HepG2 (cell line): ENCODE data around the gene RBMS2. TPM values are rescaled to one million over a fixed set of nuclear protein-coding genes. Genes with fewer than 3 reads are reported as not detected.
A peak's percentile ranks its signal among the peaks of the same experiment; 100 is the strongest.

Experiments used
- BORCS8-MEF2B ChIP-seq: sonication (generic); formaldehyde crosslinking; IDR thresholded peaks from 2 replicates; pipeline ENCODE4 v1.8.0; 2022; ENCODE audit warnings: mild to moderate bottlenecking, missing genetic modification reagents
- CENPT ChIP-seq: sonication (generic); formaldehyde crosslinking; IDR thresholded peaks from 2 replicates; pipeline ENCODE4 v1.8.0; 2022; ENCODE audit warnings: low read depth, mild to moderate bottlenecking, moderate library complexity, missing genetic modification reagents
- CREB3 ChIP-seq: sonication (generic); formaldehyde crosslinking; IDR thresholded peaks from 2 replicates; pipeline ENCODE4 v1.5.0; 2020; ENCODE audit warnings: missing genetic modification reagents
- DMTF1 ChIP-seq: sonication (generic); formaldehyde crosslinking; IDR thresholded peaks from 2 replicates; pipeline ENCODE4 v1.4.0; 2020; ENCODE audit warnings: mild to moderate bottlenecking, missing genetic modification reagents
- ESRRA ChIP-seq: sonication (generic); formaldehyde crosslinking; IDR thresholded peaks from 2 replicates; pipeline ENCODE4 v1.5.1; 2020; ENCODE audit warnings: mild to moderate bottlenecking, low read depth, missing genetic modification reagents
- HDAC2 ChIP-seq: sonication (generic); formaldehyde crosslinking; IDR thresholded peaks from 2 replicates; pipeline ENCODE4 v1.4.0; 2020; ENCODE audit warnings: missing genetic modification reagents
- MTF2 ChIP-seq: sonication (generic); formaldehyde crosslinking; IDR thresholded peaks from 2 replicates; pipeline ENCODE4 v1.5.0; 2020; ENCODE audit warnings: missing genetic modification reagents, borderline replicate concordance
- MXD3 ChIP-seq: IDR thresholded peaks from 2 replicates; pipeline ENCODE4 v1.6.1; 2016; ENCODE audit warnings: mild to moderate bottlenecking, missing biosample characterization, missing genetic modification reagents
- SAP130 ChIP-seq: IDR thresholded peaks from 2 replicates; pipeline ENCODE4 v1.6.1; 2016; ENCODE audit warnings: low read depth
- SP140L ChIP-seq: sonication (generic); formaldehyde crosslinking; IDR thresholded peaks from 2 replicates; pipeline ENCODE4 v1.4.0; 2020; ENCODE audit warnings: missing genetic modification reagents, borderline replicate concordance
- STAG1 ChIP-seq: sonication (generic); formaldehyde crosslinking; IDR thresholded peaks from 2 replicates; pipeline ENCODE4 v1.4.0; 2020; ENCODE audit warnings: missing genetic modification reagents
- TAF15 ChIP-seq: fragments of 200-400 bp; formaldehyde crosslinking; IDR thresholded peaks from one replicate; pipeline ENCODE4 v1.6.1; 2018; ENCODE audit warnings: mild to moderate bottlenecking, low read depth, low read length; ENCODE audit not compliant: poor library complexity, severe bottlenecking
- ZMYM2 ChIP-seq: sonication (generic); formaldehyde crosslinking; IDR thresholded peaks from 2 replicates; pipeline ENCODE4 v1.8.0; 2022; ENCODE audit warnings: mild to moderate bottlenecking, missing genetic modification reagents
- ZNF205 ChIP-seq: IDR thresholded peaks from 2 replicates; pipeline ENCODE4 v1.6.1; 2018; ENCODE audit warnings: missing biosample characterization, missing genetic modification reagents
- ZNF30 ChIP-seq: sonication (generic); formaldehyde crosslinking; IDR thresholded peaks from 2 replicates; pipeline ENCODE4 v1.5.0; 2020; ENCODE audit warnings: mild to moderate bottlenecking, missing genetic modification reagents
- ZNF639 ChIP-seq: conservative IDR thresholded peaks from 2 replicates; pipeline ENCODE4 v1.6.1; 2018; ENCODE audit warnings: missing genetic modification reagents
- ZNF749 ChIP-seq: sonication (generic); formaldehyde crosslinking; IDR thresholded peaks from 2 replicates; pipeline ENCODE4 v1.8.0; 2022; ENCODE audit warnings: mild to moderate bottlenecking, missing genetic modification reagents, moderate library complexity, borderline replicate concordance
- polyA plus RNA-seq, 8 experiments: library from polyadenylated mRNA; depleted of rRNA in 3 of 8; stranded (reverse) in 7 of 8; unstranded in 1 of 8; fragments of >200 nt; fragmentation: Illumina TruSeq in 4 of 8; extraction: Trizol in 4 of 8; gene quantifications; 2 replicates each; pipeline versions ENCODE4 v1.2.1 to v1.2.3, GENCODE V29; 2011 to 2016; ENCODE audit warnings: low read depth in 4 of 8, missing spikeins in 1 of 8, mixed read lengths in 1 of 8; ENCODE audit not compliant: insufficient read depth in 1 of 8
- total RNA-seq, 5 experiments: library from RNA; depleted of rRNA; stranded (reverse); fragments of >200 nt; fragmentation: Illumina TruSeq; extraction: Trizol; gene quantifications; 2 replicates each; pipeline ENCODE4 v1.2.3, GENCODE V29; 2016; ENCODE audit warnings: low read depth in 1 of 5
- TF ChIP-seq, protein P1 (sequence below): IDR thresholded peaks from 2 replicates; pipeline ENCODE4 v1.6.1; 2012; ENCODE audit warnings: low read length, improper control_type of control experiment
- TF ChIP-seq, protein P2 (sequence below): sonication (generic); formaldehyde crosslinking; IDR thresholded peaks from 2 replicates; pipeline ENCODE4 v1.4.0; 2020; ENCODE audit warnings: missing genetic modification reagents, mild to moderate bottlenecking, borderline replicate concordance

The RBMS2 gene
- total and polyA plus RNA-seq, 2 of the 13 experiments (the other 11 are each of a cell fraction or from before 2014, with no cell fraction given), result 0.53 to 7.4 TPM

- TF ChIP-seq TAF15 (peak; percentile 7), ZMYM2 (CRISPR knock-in tag) (no peak), SAP130 (CRISPR knock-in tag) (peak; percentile 82), ZNF639 (CRISPR knock-in tag) (no peak), STAG1 (CRISPR knock-in tag) (no peak), DMTF1 (CRISPR knock-in tag) (no peak), ESRRA (no peak), SP140L (no peak), ZNF749 (0 out of 2 replicates have a peak, but pooled peaks have one; percentile 30), BORCS8-MEF2B (CRISPR knock-in tag) (no peak), CENPT (CRISPR knock-in tag) (no peak), MTF2 (CRISPR knock-in tag) (no peak), CREB3 (CRISPR knock-in tag) (no peak), MXD3 (CRISPR knock-in tag) (no peak), ZNF205 (CRISPR knock-in tag) (no peak), HDAC2 (CRISPR knock-in tag) (no peak), ZNF30 (no peak)
- TF ChIP-seq, protein P1, sequence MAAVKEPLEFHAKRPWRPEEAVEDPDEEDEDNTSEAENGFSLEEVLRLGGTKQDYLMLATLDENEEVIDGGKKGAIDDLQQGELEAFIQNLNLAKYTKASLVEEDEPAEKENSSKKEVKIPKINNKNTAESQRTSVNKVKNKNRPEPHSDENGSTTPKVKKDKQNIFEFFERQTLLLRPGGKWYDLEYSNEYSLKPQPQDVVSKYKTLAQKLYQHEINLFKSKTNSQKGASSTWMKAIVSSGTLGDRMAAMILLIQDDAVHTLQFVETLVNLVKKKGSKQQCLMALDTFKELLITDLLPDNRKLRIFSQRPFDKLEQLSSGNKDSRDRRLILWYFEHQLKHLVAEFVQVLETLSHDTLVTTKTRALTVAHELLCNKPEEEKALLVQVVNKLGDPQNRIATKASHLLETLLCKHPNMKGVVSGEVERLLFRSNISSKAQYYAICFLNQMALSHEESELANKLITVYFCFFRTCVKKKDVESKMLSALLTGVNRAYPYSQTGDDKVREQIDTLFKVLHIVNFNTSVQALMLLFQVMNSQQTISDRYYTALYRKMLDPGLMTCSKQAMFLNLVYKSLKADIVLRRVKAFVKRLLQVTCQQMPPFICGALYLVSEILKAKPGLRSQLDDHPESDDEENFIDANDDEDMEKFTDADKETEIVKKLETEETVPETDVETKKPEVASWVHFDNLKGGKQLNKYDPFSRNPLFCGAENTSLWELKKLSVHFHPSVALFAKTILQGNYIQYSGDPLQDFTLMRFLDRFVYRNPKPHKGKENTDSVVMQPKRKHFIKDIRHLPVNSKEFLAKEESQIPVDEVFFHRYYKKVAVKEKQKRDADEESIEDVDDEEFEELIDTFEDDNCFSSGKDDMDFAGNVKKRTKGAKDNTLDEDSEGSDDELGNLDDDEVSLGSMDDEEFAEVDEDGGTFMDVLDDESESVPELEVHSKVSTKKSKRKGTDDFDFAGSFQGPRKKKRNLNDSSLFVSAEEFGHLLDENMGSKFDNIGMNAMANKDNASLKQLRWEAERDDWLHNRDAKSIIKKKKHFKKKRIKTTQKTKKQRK, result no peak
- TF ChIP-seq, protein P2, sequence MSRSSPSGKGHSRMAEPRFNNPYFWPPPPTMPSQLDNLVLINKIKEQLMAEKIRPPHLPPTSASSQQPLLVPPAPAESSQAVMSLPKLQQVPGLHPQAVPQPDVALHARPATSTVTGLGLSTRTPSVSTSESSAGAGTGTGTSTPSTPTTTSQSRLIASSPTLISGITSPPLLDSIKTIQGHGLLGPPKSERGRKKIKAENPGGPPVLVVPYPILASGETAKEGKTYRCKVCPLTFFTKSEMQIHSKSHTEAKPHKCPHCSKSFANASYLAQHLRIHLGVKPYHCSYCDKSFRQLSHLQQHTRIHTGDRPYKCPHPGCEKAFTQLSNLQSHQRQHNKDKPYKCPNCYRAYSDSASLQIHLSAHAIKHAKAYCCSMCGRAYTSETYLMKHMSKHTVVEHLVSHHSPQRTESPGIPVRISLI (CRISPR knock-in tag), result no peak
Measured at GRCh38 chr12:56634242-56634836, 112.7 kb downstream of the RBMS2 start (continued).
